Transverse colon (tissue), 4 donors: ENCODE results near the gene LMF2. TPM values are rescaled to one million over a fixed set of nuclear protein-coding genes. Genes with fewer than 3 reads are reported as not detected.

Experiments used
- DNase-seq: peaks from one replicate; pipeline ENCODE4 v3.0.0-alpha.2; 2019
- H3K27ac ChIP-seq, 4 donors: fragments of 200-600 bp; sonication (generic); 2 replicates each; pipeline ENCODE4 v1.5.1; 2016 to 2018; ENCODE audit warnings: inconsistent platforms in 4 of 4
- H3K27me3 ChIP-seq: fragments of 200-600 bp; sonication (generic); 2 replicates; pipeline ENCODE4 v1.5.1; 2017; ENCODE audit warnings: inconsistent platforms
- H3K36me3 ChIP-seq, 4 donors: fragments of 200-600 bp; sonication (generic); 2 replicates each; pipeline ENCODE4 v1.5.1; 2017 to 2019; ENCODE audit warnings: inconsistent platforms in 4 of 4
- H3K4me1 ChIP-seq, 4 donors: fragments of 200-600 bp; sonication (generic); 2 replicates each; pipeline ENCODE4 v1.5.1; 2017 to 2020; ENCODE audit warnings: inconsistent platforms in 4 of 4
- H3K4me3 ChIP-seq, 4 donors: fragments of 200-600 bp; sonication (generic); 1 replicate in 1 of 4; 2 replicates in 3 of 4; pipeline versions ENCODE4 v1.5.1 to v1.6.1; 2017 to 2019; ENCODE audit warnings: inconsistent platforms in 4 of 4
- H3K9me3 ChIP-seq, 2 donors: fragments of 200-600 bp; sonication (generic); 2 replicates each; pipeline ENCODE4 v1.5.1; 2017 to 2019; ENCODE audit warnings: inconsistent platforms in 2 of 2
- EP300 ChIP-seq: sonication (generic); formaldehyde crosslinking; IDR thresholded peaks from one replicate; pipeline ENCODE4 v1.6.1; 2017; ENCODE audit warnings: antibody characterized with exemption, low read depth
- POLR2A ChIP-seq: fragments of 450-650 bp; IDR thresholded peaks from one replicate; pipeline ENCODE4 v1.6.1; 2016; ENCODE audit warnings: antibody characterized with exemption, mild to moderate bottlenecking, moderate library complexity
- POLR2AphosphoS5 ChIP-seq, 3 donors: sonication (generic); formaldehyde crosslinking; IDR thresholded peaks; one replicate each; pipeline ENCODE4 v1.6.1; 2016; ENCODE audit warnings: antibody characterized with exemption in 3 of 3
- WGBS, 2 donors: methylation state at CpG; one replicate each; pipeline ENCODE4 v1.1.5; 2018; ENCODE audit warnings: low coverage in 1 of 2; 5-methylcytosine and 5-hydroxymethylcytosine counted together
- in situ Hi-C, 4 donors: fragments of 200-750 bp; cut with MboI; loops; one replicate each; pipeline versions ENCODE4 v1.15.0 to v1.15.1; 2017; ENCODE audit warnings: low sequenced_read_pairs in 3 of 4, low pct_ligation_motif_present in 1 of 4, low pct_unique_long_range_greater_than_20kb in 1 of 4
- intact Hi-C: fragments of 100-400 bp; cut with DNase I; formaldehyde crosslinking; loops from one replicate; pipeline ENCODE4 v1.15.1; 2023; ENCODE audit warnings: low total_unique reads
- total RNA-seq, 4 donors: library from RNA; depleted of rRNA; stranded (reverse); fragments of >200 nt; gene quantifications; one replicate each; pipeline ENCODE4 v1.1.0, GENCODE V29; 2016
- TF ChIP-seq, protein P1 (sequence below), 5 experiments: fragments of 200-600 bp in 3 of 5; fragments of 450-650 bp in 2 of 5; sonication (generic) in 3 of 5; IDR thresholded peaks; 1 replicate in 2 of 5; 2 replicates in 3 of 5; pipeline ENCODE4 v1.5.1; 2016 to 2017; ENCODE audit warnings: antibody characterized with exemption in 5 of 5, inconsistent platforms in 3 of 5, mild to moderate bottlenecking in 2 of 5, moderate library complexity in 1 of 5

LMF2 gene
- total RNA-seq, 4 donors from 2014 or later, result 54.0 to 119 (median 79.9) TPM

DNA sequence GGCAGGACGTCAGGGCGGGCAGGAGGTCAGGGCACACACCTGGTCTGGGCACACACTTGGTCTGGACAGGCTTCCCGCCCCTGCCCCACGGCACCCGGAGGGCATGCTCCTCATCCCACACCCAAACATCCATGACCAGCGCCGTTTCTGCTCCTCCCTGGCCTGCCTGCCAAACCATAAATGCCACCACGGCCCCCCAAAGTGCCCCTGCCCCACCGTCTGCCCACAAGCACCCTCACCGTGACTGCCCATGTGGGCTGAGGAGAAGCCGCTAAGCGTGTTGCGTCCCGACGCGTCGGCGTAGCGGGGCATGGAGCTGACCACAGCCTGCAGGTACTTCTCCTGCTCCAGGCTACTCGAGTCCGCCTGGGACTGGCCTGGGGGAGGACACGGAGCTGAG is 48.5 kb downstream of the LMF2 start:
- peaks cover 0 to 6% (median 0%) of the 10 kb centered on the region in 4 donors for H3K4me1 ChIP-seq
- no peak overlapping the region for H3K4me3 ChIP-seq
- DNase-seq, result no peak
- no peak overlapping the region for H3K27ac ChIP-seq
- 96% methylated on average over 22 of the region's 22 CpGs; no CpG with 5 or more reads in 1 of the 2 donors for WGBS, 2 donors
- peaks cover 0 to 75% (median 40%) of the 10 kb centered on the region in 4 donors for H3K36me3 ChIP-seq
- in situ Hi-C loops, result no loop called here
- TF ChIP-seq POLR2AphosphoS5 (IDR thresholded peaks at IDR 0.05) (no peak), EP300 (no peak), POLR2A (no peak)
- TF ChIP-seq, protein P1, sequence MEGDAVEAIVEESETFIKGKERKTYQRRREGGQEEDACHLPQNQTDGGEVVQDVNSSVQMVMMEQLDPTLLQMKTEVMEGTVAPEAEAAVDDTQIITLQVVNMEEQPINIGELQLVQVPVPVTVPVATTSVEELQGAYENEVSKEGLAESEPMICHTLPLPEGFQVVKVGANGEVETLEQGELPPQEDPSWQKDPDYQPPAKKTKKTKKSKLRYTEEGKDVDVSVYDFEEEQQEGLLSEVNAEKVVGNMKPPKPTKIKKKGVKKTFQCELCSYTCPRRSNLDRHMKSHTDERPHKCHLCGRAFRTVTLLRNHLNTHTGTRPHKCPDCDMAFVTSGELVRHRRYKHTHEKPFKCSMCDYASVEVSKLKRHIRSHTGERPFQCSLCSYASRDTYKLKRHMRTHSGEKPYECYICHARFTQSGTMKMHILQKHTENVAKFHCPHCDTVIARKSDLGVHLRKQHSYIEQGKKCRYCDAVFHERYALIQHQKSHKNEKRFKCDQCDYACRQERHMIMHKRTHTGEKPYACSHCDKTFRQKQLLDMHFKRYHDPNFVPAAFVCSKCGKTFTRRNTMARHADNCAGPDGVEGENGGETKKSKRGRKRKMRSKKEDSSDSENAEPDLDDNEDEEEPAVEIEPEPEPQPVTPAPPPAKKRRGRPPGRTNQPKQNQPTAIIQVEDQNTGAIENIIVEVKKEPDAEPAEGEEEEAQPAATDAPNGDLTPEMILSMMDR (IDR thresholded peaks at IDR 0.05), result no peak
- intact Hi-C loops, result no loop called here
- H3K27me3 ChIP-seq, result no peaks in the 10 kb centered on the region
- H3K9me3 ChIP-seq, result no peaks in the 10 kb centered on the region

DNA sequence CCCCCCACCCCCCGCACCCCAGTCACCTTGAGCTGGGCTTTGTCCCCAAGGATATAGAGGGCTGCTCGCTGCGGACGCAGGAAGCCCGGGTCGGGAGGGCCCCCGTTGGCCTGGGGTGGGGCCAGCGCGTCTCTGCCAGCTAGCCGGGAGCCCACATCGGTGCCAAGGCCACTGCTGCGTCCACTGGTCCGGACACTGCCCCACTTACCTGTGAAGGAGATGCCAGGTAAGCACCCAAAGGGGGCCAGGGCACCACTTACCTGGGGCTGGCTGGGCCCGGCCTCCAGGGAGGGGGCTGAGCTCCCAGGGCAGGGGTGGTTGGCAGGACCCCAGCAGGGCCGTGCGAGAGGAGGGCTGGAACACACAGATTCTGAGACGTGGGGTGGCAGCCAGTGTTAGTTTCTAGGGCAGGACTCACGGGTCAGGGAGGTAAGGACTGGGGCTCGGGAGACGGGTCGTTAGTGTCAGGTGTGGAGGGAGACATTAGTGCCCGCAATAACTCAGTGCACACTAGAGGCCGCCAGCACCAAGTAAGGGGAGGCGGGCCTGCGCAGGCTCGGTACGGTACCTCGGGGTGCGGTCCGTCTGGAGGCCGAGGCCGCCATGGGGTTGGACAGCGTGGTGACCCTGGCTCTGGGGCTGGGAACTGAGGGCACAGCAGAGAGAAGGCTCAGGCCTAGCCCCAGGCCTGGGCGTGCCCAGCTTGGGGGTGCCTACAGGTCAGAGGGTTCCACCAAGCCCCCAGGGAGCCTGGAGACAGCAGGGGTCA is 50.9 kb downstream of the LMF2 start:
- WGBS, 2 donors, result 60 to 84% methylated on average over 2 to 22 of the region's 34 CpGs
- Histone ChIP-seq H3K27ac (no peak overlapping the region), H3K4me3 (no peak overlapping the region), H3K27me3 (no peaks in the 10 kb centered on the region), H3K36me3 (peaks cover 0 to 54% (median 28%) of the 10 kb centered on the region in 4 donors), H3K9me3 (no peaks in the 10 kb centered on the region), H3K4me1 (peaks cover 0 to 6% (median 0%) of the 10 kb centered on the region in 4 donors)
- DNase-seq, result no peak
- intact Hi-C loops (no loop called here), in situ Hi-C loops (no loop called here)
- TF ChIP-seq, protein P1 (IDR thresholded peaks at IDR 0.05), result peak in 1 of 5 experiments; percentile 11
- TF ChIP-seq POLR2AphosphoS5 (IDR thresholded peaks at IDR 0.05), result no peak
- no peak for TF ChIP-seq EP300
- no peak for TF ChIP-seq POLR2A

DNA sequence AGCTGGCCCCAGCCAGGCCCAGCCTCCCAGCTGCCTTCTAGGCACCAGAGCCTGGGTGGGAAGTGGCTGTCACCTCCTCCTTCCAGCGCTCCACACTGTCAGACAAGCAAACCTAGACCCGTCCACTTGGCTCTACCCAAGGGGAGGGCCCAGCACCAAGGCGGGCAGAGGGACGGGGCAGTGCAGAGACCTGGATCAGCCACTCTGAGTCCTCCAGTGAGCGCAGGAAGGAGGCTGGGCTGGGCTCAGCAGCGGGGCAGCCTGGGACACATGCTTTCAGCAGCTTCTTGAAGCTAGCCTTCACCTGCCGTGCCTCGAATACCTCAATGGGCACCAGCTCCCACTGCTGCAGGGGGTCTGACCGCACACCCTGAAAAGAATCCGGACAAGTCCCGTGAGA is 51.5 kb downstream of the LMF2 start:
- in situ Hi-C loops, result no loop called here
- no peak overlapping the region for H3K4me3 ChIP-seq
- no peaks in the 10 kb centered on the region for H3K27me3 ChIP-seq
- H3K36me3 ChIP-seq, result peaks cover 0 to 48% (median 25%) of the 10 kb centered on the region in 4 donors
- TF ChIP-seq POLR2AphosphoS5 (IDR thresholded peaks at IDR 0.05) (no peak), EP300 (no peak), POLR2A (no peak)
- TF ChIP-seq, protein P1 (IDR thresholded peaks at IDR 0.05), result no peak
- H3K9me3 ChIP-seq, result no peaks in the 10 kb centered on the region
- H3K27ac ChIP-seq, result no peak overlapping the region
- WGBS, 2 donors, result 80 to 93% methylated on average over 2 to 10 of the region's 11 CpGs
- no peak for DNase-seq
- H3K4me1 ChIP-seq, result peaks cover 0 to 2% (median 0%) of the 10 kb centered on the region in 4 donors
- intact Hi-C loops, result no loop called here

DNA sequence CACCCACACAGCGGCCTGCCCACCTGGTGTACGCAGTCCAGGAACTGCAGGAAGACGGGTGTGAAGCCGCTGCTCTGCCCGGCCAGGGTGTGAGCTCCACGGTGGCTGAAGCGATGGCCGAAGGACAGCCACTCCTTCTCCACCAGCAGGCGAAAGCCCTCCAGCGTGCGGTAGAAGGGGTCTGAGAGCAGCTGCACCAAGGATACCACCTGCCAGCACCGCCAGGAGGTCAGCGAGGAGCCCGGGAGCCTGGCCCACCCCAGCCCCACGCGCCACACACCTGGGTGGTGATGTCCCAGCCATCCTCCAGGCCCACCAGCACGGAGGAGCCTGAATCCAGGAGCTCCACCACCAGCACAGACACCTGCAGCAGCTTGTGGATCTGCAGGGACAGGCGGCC is 52.3 kb downstream of the LMF2 start:
- H3K27ac ChIP-seq, result no peak overlapping the region
- no peaks in the 10 kb centered on the region for H3K27me3 ChIP-seq
- in situ Hi-C loops (no loop called here), intact Hi-C loops (no loop called here)
- no peaks in the 10 kb centered on the region for H3K9me3 ChIP-seq
- TF ChIP-seq, protein P1 (IDR thresholded peaks at IDR 0.05), result no peak
- no peak for TF ChIP-seq EP300
- no peak for TF ChIP-seq POLR2A
- no peak for TF ChIP-seq POLR2AphosphoS5 (IDR thresholded peaks at IDR 0.05)
- no peak for DNase-seq
- WGBS, 2 donors, result 98% methylated on average over 12 of the region's 18 CpGs; no CpG with 5 or more reads in 1 of the 2 donors
- no peak overlapping the region for H3K4me3 ChIP-seq
- H3K36me3 ChIP-seq, result peaks cover 0 to 41% (median 22%) of the 10 kb centered on the region in 4 donors
- no peaks in the 10 kb centered on the region for H3K4me1 ChIP-seq
